ENCODE measurements around the gene ZNF205. TPM values are rescaled to one million over a fixed set of nuclear protein-coding genes. Genes with fewer than 3 reads are reported as not detected.

ZNF205 gene
- total and polyA plus RNA-seq, 2 of the 4 experiments (the other 2 are of a cell fraction) = 8.2 to 12.7 TPM

DNA sequence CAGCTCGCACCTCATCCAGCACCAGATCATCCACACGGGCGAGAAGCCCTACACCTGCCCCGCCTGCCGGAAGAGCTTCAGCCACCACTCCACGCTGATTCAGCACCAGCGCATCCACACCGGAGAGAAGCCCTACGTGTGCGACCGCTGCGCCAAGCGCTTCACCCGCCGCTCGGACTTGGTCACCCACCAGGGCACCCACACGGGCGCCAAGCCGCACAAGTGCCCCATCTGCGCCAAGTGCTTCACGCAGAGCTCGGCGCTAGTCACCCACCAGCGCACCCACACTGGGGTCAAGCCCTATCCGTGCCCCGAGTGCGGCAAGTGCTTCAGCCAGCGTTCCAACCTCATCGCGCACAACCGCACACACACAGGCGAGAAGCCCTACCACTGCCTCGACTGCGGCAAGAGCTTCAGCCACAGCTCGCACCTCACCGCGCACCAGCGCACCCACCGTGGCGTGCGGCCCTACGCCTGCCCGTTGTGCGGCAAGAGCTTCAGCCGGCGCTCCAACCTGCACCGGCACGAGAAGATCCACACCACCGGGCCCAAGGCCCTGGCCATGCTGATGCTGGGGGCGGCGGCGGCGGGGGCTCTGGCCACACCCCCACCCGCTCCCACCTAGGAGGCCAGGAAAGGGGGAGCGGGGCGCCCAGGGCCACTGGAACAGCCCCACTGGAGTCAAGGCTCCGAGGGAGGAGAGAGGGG, 7.5 kb downstream of the ZNF205 start:
- H4K8ac ChIP-seq (ENCODE audit: low read depth in 2 of 2, low read length in 2 of 2) = no peak overlapping the region
- ATAC-seq (ENCODE audit: low read depth) (no peak), DNase-seq (no peak)
- H3K9me1 ChIP-seq (ENCODE audit: insufficient read depth, low read length) = 0 out of 2 replicates have a peak, but pooled peaks cover 5% of the 10 kb centered on the region
- H3K9ac ChIP-seq (ENCODE audit: low read depth, low read length) = no peak overlapping the region
- no peak overlapping the region for H2AK5ac ChIP-seq (ENCODE audit: low read depth, low read length)
- H2AFZ ChIP-seq (replicated peaks; ENCODE audit: low read length, poor library complexity) = no peak overlapping the region
- peaks cover 6 to 8% of the 10 kb centered on the region in 2 experiments for H3K79me1 ChIP-seq (ENCODE audit: low read depth in 1 of 2, low read length in 2 of 2)
- H3K56ac ChIP-seq (ENCODE audit: extremely low read depth, insufficient read depth, low read length) = no peak overlapping the region
- BruUV-seq (replicated peaks) = no TSS peak
- no peak overlapping the region for H2BK20ac ChIP-seq (ENCODE audit: low read depth, low read length)
- no peak overlapping the region for H2AK9ac ChIP-seq (replicated peaks; ENCODE audit: low read depth, low read length, poor library complexity)
- WGBS, 2 experiments (ENCODE audit: extremely low coverage in 2 of 2, insufficient read length in 1 of 2) = 97% methylated on average over 36 of the region's 57 CpGs; no CpG with 5 or more reads in 1 of the 2 experiments
- H4K91ac ChIP-seq (ENCODE audit: insufficient read depth, low read depth, low read length) = no peak overlapping the region
- no peak overlapping the region for H3K18ac ChIP-seq (ENCODE audit: low read depth, low read length)
- H3K14ac ChIP-seq (replicated peaks; ENCODE audit: low read depth, low read length) = no peak overlapping the region
- ChIA-PET POLR2A (ENCODE audit: unreplicated experiment) (no interaction called here), CTCF (no interaction called here)
- no peak overlapping the region for H2BK120ac ChIP-seq (ENCODE audit: low read depth, low read length)
- no peak overlapping the region for H2BK5ac ChIP-seq (ENCODE audit: low read depth, low read length, poor library complexity, severe bottlenecking)
- no peak overlapping the region for H4K5ac ChIP-seq (ENCODE audit: low read depth, low read length)
- H4K20me1 ChIP-seq (ENCODE audit: insufficient read depth, low read length) = peaks cover 5% of the 10 kb centered on the region; the same call in 1 of the 2 replicates
- peaks cover 46% of the 10 kb centered on the region for H3K36me3 ChIP-seq (ENCODE audit: control insufficient read depth, insufficient read depth, low read length)
- dilution Hi-C loops (cut with HindIII; ENCODE audit: low sequenced_read_pairs, unreplicated experiment) = no loop called here
- no peak overlapping the region for H3K23ac ChIP-seq (ENCODE audit: low read depth, low read length)
- intact Hi-C loops (cut with micrococcal nuclease) = no loop called here
- no peak overlapping the region for H2BK15ac ChIP-seq (ENCODE audit: low read depth, low read length)
- H3K9me3 ChIP-seq (ENCODE audit: control insufficient read depth, insufficient read depth, low read length) = no peaks in the 10 kb centered on the region
- no peak for TF ChIP-seq CEBPB (IDR thresholded peaks at IDR 0.05; ENCODE audit: low read depth, low read length)
- TF ChIP-seq, protein P1, sequence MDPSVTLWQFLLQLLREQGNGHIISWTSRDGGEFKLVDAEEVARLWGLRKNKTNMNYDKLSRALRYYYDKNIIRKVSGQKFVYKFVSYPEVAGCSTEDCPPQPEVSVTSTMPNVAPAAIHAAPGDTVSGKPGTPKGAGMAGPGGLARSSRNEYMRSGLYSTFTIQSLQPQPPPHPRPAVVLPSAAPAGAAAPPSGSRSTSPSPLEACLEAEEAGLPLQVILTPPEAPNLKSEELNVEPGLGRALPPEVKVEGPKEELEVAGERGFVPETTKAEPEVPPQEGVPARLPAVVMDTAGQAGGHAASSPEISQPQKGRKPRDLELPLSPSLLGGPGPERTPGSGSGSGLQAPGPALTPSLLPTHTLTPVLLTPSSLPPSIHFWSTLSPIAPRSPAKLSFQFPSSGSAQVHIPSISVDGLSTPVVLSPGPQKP (IDR thresholded peaks at IDR 0.05; ENCODE audit: borderline replicate concordance, low read depth, low read length) = no peak
- TF ChIP-seq FOS (IDR thresholded peaks at IDR 0.05; ENCODE audit: low read depth, low read length) = no peak
- TF ChIP-seq NFE2L2 (IDR thresholded peaks at IDR 0.05; ENCODE audit: low read depth, low read length) = no peak
- no peak for TF ChIP-seq USF2 (IDR thresholded peaks at IDR 0.05; ENCODE audit: low read depth, low read length)
- TF ChIP-seq MXI1 (IDR thresholded peaks at IDR 0.05; ENCODE audit: borderline replicate concordance, low read depth, low read length) = no peak
- no peak for TF ChIP-seq CHD1 (IDR thresholded peaks at IDR 0.05; ENCODE audit: low read depth, low read length)
- H3K27me3 ChIP-seq (ENCODE audit: control insufficient read depth, insufficient read depth, low read length) = no peaks in the 10 kb centered on the region
- no peak overlapping the region for H3K4ac ChIP-seq (ENCODE audit: low read depth, low read length)
- H3K27ac ChIP-seq (ENCODE audit: insufficient read depth, low read length) = no peak overlapping the region
- in situ Hi-C loops (cut with MboI; ENCODE audit: low sequenced_read_pairs) = no loop called here
- H3K4me2 ChIP-seq (ENCODE audit: low read depth, low read length) = no peak overlapping the region
- H3K4me1 ChIP-seq (ENCODE audit: control insufficient read depth, insufficient read depth, low read length) = peaks cover 3% of the 10 kb centered on the region; the same call in 1 of the 2 replicates
- H3K4me3 ChIP-seq (ENCODE audit: insufficient read depth, low read depth, low read length) = no peak overlapping the region
